NT2/D1 (cell line): ENCODE results near the gene PKDCC.

ENCODE experiments used
- SUZ12 ChIP-seq: IDR thresholded peaks from 2 replicates; pipeline ENCODE4 v1.6.1; 2011; ENCODE audit not compliant: insufficient read length, insufficient read depth; ENCODE audit errors: extremely low read depth
- YY1 ChIP-seq: IDR thresholded peaks from 2 replicates; pipeline ENCODE4 v1.6.1; 2011; ENCODE audit not compliant: insufficient read length, insufficient read depth
- ZNF274 ChIP-seq: IDR thresholded peaks from 2 replicates; pipeline ENCODE4 v1.6.1; 2011; ENCODE audit warnings: mild to moderate bottlenecking, low read depth, low read length

DNA sequence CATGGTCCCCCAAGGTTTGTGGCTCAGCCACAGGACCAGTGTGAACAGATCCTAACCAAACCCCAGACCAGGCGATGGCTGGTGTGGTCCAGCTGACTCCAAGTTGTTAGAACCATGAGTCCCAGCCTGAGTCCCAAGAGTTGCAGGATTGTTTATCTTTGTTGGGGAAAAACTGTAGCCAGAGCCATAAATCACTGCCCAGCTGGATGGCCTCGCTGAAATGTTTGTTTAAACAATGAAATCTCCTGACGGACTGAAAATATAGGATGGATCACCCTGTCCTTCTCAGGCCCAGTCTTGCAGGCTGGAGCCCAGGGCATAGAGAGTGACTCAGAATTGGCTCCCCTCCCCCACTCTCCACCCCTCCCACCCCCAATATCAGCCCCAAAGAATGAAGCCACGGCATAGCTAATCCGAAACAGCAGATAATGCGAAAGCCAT is 36.4 kb downstream of the PKDCC start:
- no peak for TF ChIP-seq SUZ12
- no peak for TF ChIP-seq ZNF274
- TF ChIP-seq YY1: no peak
